ENCODE measurements around the gene MSX2.

GRCh38 chr5:174694611-174695010, 29.8 kb upstream of the MSX2 start:
- TF ChIP-seq CTCF (IDR thresholded peaks at IDR 0.05), result no peak
- TF ChIP-seq POLR2AphosphoS5 (IDR thresholded peaks at IDR 0.05; ENCODE audit: low read depth, low read length), result no peak
- no peak for TF ChIP-seq TCF7L2 (IDR thresholded peaks at IDR 0.05; ENCODE audit: low read depth, low read length)
- TF ChIP-seq, protein P1, sequence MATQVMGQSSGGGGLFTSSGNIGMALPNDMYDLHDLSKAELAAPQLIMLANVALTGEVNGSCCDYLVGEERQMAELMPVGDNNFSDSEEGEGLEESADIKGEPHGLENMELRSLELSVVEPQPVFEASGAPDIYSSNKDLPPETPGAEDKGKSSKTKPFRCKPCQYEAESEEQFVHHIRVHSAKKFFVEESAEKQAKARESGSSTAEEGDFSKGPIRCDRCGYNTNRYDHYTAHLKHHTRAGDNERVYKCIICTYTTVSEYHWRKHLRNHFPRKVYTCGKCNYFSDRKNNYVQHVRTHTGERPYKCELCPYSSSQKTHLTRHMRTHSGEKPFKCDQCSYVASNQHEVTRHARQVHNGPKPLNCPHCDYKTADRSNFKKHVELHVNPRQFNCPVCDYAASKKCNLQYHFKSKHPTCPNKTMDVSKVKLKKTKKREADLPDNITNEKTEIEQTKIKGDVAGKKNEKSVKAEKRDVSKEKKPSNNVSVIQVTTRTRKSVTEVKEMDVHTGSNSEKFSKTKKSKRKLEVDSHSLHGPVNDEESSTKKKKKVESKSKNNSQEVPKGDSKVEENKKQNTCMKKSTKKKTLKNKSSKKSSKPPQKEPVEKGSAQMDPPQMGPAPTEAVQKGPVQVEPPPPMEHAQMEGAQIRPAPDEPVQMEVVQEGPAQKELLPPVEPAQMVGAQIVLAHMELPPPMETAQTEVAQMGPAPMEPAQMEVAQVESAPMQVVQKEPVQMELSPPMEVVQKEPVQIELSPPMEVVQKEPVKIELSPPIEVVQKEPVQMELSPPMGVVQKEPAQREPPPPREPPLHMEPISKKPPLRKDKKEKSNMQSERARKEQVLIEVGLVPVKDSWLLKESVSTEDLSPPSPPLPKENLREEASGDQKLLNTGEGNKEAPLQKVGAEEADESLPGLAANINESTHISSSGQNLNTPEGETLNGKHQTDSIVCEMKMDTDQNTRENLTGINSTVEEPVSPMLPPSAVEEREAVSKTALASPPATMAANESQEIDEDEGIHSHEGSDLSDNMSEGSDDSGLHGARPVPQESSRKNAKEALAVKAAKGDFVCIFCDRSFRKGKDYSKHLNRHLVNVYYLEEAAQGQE (IDR thresholded peaks at IDR 0.05; ENCODE audit: insufficient read depth in 1 of 2, low read depth in 2 of 2, low read length in 1 of 2), result no peak
